ENCODE data around the gene AFDN.

- TF ChIP-seq EZH2 (IDR thresholded peaks at IDR 0.05; ENCODE audit: borderline replicate concordance, low read depth, low read length, severe bottlenecking): no peak
- TF ChIP-seq, protein P1, sequence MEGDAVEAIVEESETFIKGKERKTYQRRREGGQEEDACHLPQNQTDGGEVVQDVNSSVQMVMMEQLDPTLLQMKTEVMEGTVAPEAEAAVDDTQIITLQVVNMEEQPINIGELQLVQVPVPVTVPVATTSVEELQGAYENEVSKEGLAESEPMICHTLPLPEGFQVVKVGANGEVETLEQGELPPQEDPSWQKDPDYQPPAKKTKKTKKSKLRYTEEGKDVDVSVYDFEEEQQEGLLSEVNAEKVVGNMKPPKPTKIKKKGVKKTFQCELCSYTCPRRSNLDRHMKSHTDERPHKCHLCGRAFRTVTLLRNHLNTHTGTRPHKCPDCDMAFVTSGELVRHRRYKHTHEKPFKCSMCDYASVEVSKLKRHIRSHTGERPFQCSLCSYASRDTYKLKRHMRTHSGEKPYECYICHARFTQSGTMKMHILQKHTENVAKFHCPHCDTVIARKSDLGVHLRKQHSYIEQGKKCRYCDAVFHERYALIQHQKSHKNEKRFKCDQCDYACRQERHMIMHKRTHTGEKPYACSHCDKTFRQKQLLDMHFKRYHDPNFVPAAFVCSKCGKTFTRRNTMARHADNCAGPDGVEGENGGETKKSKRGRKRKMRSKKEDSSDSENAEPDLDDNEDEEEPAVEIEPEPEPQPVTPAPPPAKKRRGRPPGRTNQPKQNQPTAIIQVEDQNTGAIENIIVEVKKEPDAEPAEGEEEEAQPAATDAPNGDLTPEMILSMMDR (IDR thresholded peaks at IDR 0.05; ENCODE audit: borderline replicate concordance, extremely low read depth, low read length, poor library complexity, severe bottlenecking): no peak
Observed at GRCh38 chr6:167796192-167796981, 30.3 kb upstream of the AFDN start.

All from DND-41 (cell line).